DND-41 (cell line): ENCODE measurements around the gene PIK3CD.

Experiments used
- CTCF ChIP-seq: IDR thresholded peaks from 2 replicates; pipeline ENCODE4 v1.5.1; 2012; ENCODE audit warnings: borderline replicate concordance, low read length, moderate library complexity, mild to moderate bottlenecking; ENCODE audit not compliant: poor library complexity, severe bottlenecking; ENCODE audit errors: extremely low read depth
- EZH2 ChIP-seq: IDR thresholded peaks from 3 replicates; pipeline ENCODE4 v1.6.1; 2012; ENCODE audit warnings: borderline replicate concordance, low read depth, mild to moderate bottlenecking, moderate library complexity, low read length, inconsistent platforms; ENCODE audit not compliant: severe bottlenecking

- TF ChIP-seq CTCF (no peak), EZH2 (no peak)
Measured at GRCh38 chr1:9610548-9610947, 41.0 kb upstream of the PIK3CD start.
